HG03460 (cell line): ENCODE data around the gene RBFOX2.

Experiments used
- ATAC-seq: cut with Tn5 transposase; IDR thresholded peaks from one replicate; pipeline ENCODE4 v1.9.1; 2021; ENCODE audit not compliant: unreplicated experiment

Gene RBFOX2

GRCh38 chr22:35947794-35948425, 80.7 kb downstream of the RBFOX2 start:
- no peak for ATAC-seq

- no peak for ATAC-seq
Observed at GRCh38 chr22:35944458-35944857, 84.2 kb downstream of the RBFOX2 start.

- no peak for ATAC-seq
Observed at GRCh38 chr22:35940166-35940565, 88.5 kb downstream of the RBFOX2 start.

GRCh38 chr22:35938226-35938625, 90.4 kb downstream of the RBFOX2 start:
- ATAC-seq = no peak

GRCh38 chr22:35930933-35931332, 97.7 kb downstream of the RBFOX2 start:
- no peak for ATAC-seq

- ATAC-seq = no peak
Observed at GRCh38 chr22:35928285-35928798, 100.3 kb downstream of the RBFOX2 start.

- ATAC-seq = no peak
Observed at GRCh38 chr22:35923026-35923425, 105.6 kb downstream of the RBFOX2 start.

GRCh38 chr22:35921777-35922176, 106.8 kb downstream of the RBFOX2 start:
- ATAC-seq = no peak

- ATAC-seq = no peak
Observed at GRCh38 chr22:35921044-35921443, 107.6 kb downstream of the RBFOX2 start.

GRCh38 chr22:35919002-35919542, 109.6 kb downstream of the RBFOX2 start:
- ATAC-seq = no peak

- no peak for ATAC-seq
Observed at GRCh38 chr22:35918456-35918855, 110.2 kb downstream of the RBFOX2 start.

GRCh38 chr22:35917651-35918050, 111.0 kb downstream of the RBFOX2 start:
- ATAC-seq = no peak

- ATAC-seq = no peak
Observed at GRCh38 chr22:35915477-35916013, 113.1 kb downstream of the RBFOX2 start.

GRCh38 chr22:35914665-35915476, 113.8 kb downstream of the RBFOX2 start:
- no peak for ATAC-seq

GRCh38 chr22:35914357-35914664, 114.3 kb downstream of the RBFOX2 start:
- no peak for ATAC-seq

- no peak for ATAC-seq
Observed at GRCh38 chr22:35913925-35914324, 114.7 kb downstream of the RBFOX2 start.

GRCh38 chr22:35912658-35913057, 116.0 kb downstream of the RBFOX2 start:
- no peak for ATAC-seq

GRCh38 chr22:35911877-35912276, 116.7 kb downstream of the RBFOX2 start:
- ATAC-seq = no peak

- ATAC-seq = no peak
Observed at GRCh38 chr22:35910926-35911325, 117.7 kb downstream of the RBFOX2 start.

- no peak for ATAC-seq
Observed at GRCh38 chr22:35910003-35910769, 118.4 kb downstream of the RBFOX2 start.

- ATAC-seq = no peak
Observed at GRCh38 chr22:35905894-35906293, 122.7 kb downstream of the RBFOX2 start.
